Psoas muscle (tissue), 8 donors: ENCODE measurements around the gene NOD2. TPM values are rescaled to one million over a fixed set of nuclear protein-coding genes. Genes with fewer than 3 reads are reported as not detected.

Experiments
- ATAC-seq, 4 donors: fragments of 200-7000 bp; cut with Tn5 transposase; one replicate each; pipeline ENCODE4 v1.9.1; 2020; ENCODE audit warnings: moderate library complexity in 3 of 4, mild to moderate bottlenecking in 2 of 4
- DNase-seq, 2 donors: peaks; one replicate each; pipeline ENCODE4 v3.0.0-alpha.2; 2020
- H3K27ac ChIP-seq: fragments of 200-600 bp; one replicate; pipeline ENCODE4 v1.8.0; 2022
- H3K27me3 ChIP-seq, 3 donors: fragments of 200-600 bp in 1 of 3; one replicate each; pipeline versions ENCODE4 v1.6.1 to v1.8.0; 2013 to 2022; ENCODE audit warnings: low read length in 2 of 3, mild to moderate bottlenecking in 2 of 3, moderate library complexity in 1 of 3; ENCODE audit not compliant: insufficient read depth in 3 of 3
- H3K36me3 ChIP-seq, 2 donors: fragments of 200-600 bp in 1 of 2; one replicate each; pipeline versions ENCODE4 v1.6.1 to v1.8.0; 2013 to 2022; ENCODE audit warnings: low read depth in 1 of 2, mild to moderate bottlenecking in 1 of 2, moderate library complexity in 1 of 2; ENCODE audit not compliant: insufficient read depth in 1 of 2
- H3K4me1 ChIP-seq: fragments of 200-600 bp; one replicate; pipeline ENCODE4 v1.8.0; 2022
- H3K4me3 ChIP-seq: fragments of 200-600 bp; one replicate; pipeline ENCODE4 v1.8.0; 2022; ENCODE audit warnings: mild to moderate bottlenecking
- H3K9me3 ChIP-seq: fragments of 200-600 bp; one replicate; pipeline ENCODE4 v1.8.0; 2022
- CTCF ChIP-seq: fragments of 200-600 bp; IDR thresholded peaks from one replicate; pipeline ENCODE4 v1.8.0; 2022; ENCODE audit warnings: antibody characterized with exemption
- WGBS, 3 donors: extraction: QIAGEN DNeasy Blood & Tissue Kit; methylation state at CpG; one replicate each; pipeline versions ENCODE4 v1.1.6 to v1.1.7; 2013; 5-methylcytosine and 5-hydroxymethylcytosine counted together
- intact Hi-C, 2 donors: fragments of 100-400 bp; cut with DNase I; formaldehyde crosslinking; loops; one replicate each; pipeline versions ENCODE4 v1.11.0 to v1.14.2; 2022
- polyA plus RNA-seq, 3 donors: library from polyadenylated mRNA; stranded (reverse); fragments of 200-250 nt; gene quantifications; one replicate each; pipeline ENCODE4 v1.2.3, GENCODE V29; 2013
- total RNA-seq, 4 donors: library from RNA; stranded (reverse); fragmentation: NEBNext Ultra II Directional in 2 of 4; extraction: Animal tissue kit (Norgen Biotek cat#: 25700) in 2 of 4; gene quantifications; one replicate each; pipeline versions ENCODE4 v1.2.1 to v1.2.4, GENCODE V29; 2021 to 2023
- donor health status: healthy with polysubstance abuse.
- donor health status: DM: no; HTN: no; CAD: no; lungs with moderate emphysema.
- donor health status: Bipolar disorder and iron deficiency.
- donor health status: healthy.
- donor health status: DM: yes; HTN: yes; CAD: no.
- donor health status: DM: no; HTN: no; CAD: no.
- donor health status: DM: no; HTN: no; CAD: no.
- donor health status: DM: yes; HTN: yes; CAD: no.

NOD2 gene
- total and polyA plus RNA-seq, 7 donors: 0.07 to 0.74 (median 0.25) TPM

DNA sequence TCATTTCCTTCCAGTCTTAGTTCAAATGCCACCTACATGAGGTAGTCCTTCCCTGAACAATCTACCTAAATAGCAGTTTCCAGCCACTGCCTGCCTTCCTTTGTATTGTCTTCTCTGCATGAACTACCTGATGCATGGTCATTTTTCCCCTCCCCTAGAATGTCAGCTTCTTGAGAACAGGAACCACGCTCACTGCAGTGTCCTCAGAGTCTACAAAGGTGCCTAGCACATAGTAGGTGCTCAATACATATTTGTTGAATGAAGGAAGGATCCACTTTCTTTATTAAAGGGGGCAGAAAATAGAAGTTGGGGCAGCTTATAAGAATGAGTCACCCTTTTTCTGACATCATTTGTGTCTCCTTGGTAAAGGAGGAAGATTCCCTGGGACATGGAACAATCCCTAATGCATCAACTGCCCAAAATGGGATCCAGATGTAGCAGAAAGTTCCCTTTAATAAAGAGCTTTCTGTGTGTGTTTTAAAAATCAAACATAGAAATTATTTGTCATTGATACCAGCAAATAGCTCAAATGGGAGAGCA is 44.1 kb downstream of the NOD2 start:
- TF ChIP-seq CTCF: no peak
- Histone ChIP-seq H3K4me3 (no peak overlapping the region), H3K27me3 (no peaks in the 10 kb centered on the region), H3K4me1 (no peaks in the 10 kb centered on the region), H3K36me3 (no peaks in the 10 kb centered on the region), H3K9me3 (no peaks in the 10 kb centered on the region), H3K27ac (no peak overlapping the region)
- ATAC-seq (no peak), DNase-seq (no peak)
- intact Hi-C loops: no loop called here
- 90 to 100% (median 93%) methylated on average over 1 of the region's 1 CpG for WGBS, 3 donors

- DNase-seq (no peak), ATAC-seq (no peak)
- 83 to 100% (median 93%) methylated on average over 1 of the region's 1 CpG for WGBS, 3 donors
- no peak overlapping the region for H3K4me3 ChIP-seq
- H3K4me1 ChIP-seq: peaks cover 10% of the 10 kb centered on the region
- intact Hi-C loops: no loop called here
- no peak overlapping the region for H3K27ac ChIP-seq
- no peaks in the 10 kb centered on the region for H3K27me3 ChIP-seq
- TF ChIP-seq CTCF: no peak
- no peaks in the 10 kb centered on the region for H3K9me3 ChIP-seq
- no peaks in the 10 kb centered on the region for H3K36me3 ChIP-seq
Measured at GRCh38 chr16:50739031-50739430, 45.6 kb downstream of the NOD2 start.

DNA sequence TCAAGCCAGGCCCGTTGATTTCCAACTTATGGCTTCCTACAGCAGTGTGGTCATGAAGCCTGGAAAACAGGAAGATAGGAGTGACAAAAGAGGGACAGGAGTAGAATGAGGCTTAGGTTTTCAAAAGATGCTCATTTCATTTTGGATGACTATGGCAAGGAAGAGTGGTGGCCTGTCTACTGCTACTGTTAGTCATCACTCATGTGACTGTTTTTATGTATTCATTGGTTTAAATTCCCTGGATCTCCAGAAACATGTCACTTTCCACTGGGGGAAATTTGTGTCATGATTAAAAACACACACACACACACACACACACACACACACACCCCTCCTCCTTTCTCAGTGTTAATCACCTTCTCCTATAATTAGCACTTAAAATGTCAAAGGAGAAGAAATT is 47.3 kb downstream of the NOD2 start:
- intact Hi-C loops: loop anchor here (5.0 to 10.0 kb wide), 3 partner anchors 67 to 376 kb away; partner anchors contain the start of gene BRD7 (in 2 of the 2)
- Histone ChIP-seq H3K9me3 (no peaks in the 10 kb centered on the region), H3K27me3 (no peaks in the 10 kb centered on the region), H3K4me3 (peak overlapping the region; percentile 64), H3K36me3 (peaks cover 0 to 14% of the 10 kb centered on the region in 2 donors), H3K4me1 (peaks cover 15% of the 10 kb centered on the region), H3K27ac (peak overlapping the region; percentile 84)
- DNase-seq (no peak), ATAC-seq (no peak)
- whole genome bisulfite sequencing, 3 donors: 67 to 77% (median 73%) methylated on average over 1 of the region's 1 CpG
- TF ChIP-seq CTCF: no peak

GRCh38 chr16:50741225-50741780 is 47.9 kb downstream of the NOD2 start:
- no peaks in the 10 kb centered on the region for H3K27me3 ChIP-seq
- intact Hi-C loops: loop anchor here (5.0 to 10.0 kb wide), 3 partner anchors 66 to 377 kb away; partner anchors contain the start of gene BRD7 (in 2 of the 2)
- TF ChIP-seq CTCF: no peak
- peak overlapping the region; percentile 84 for H3K27ac ChIP-seq
- 5 to 8% (median 6%) methylated on average over 21 of the region's 21 CpGs for WGBS, 3 donors
- DNase-seq: peak in 1 of 2 donors; percentile 61
- peak overlapping the region; percentile 64 for H3K4me3 ChIP-seq
- H3K4me1 ChIP-seq: peaks cover 19% of the 10 kb centered on the region
- no peaks in the 10 kb centered on the region for H3K9me3 ChIP-seq
- peaks cover 0 to 18% of the 10 kb centered on the region in 2 donors for H3K36me3 ChIP-seq
- peak in 2 of 4 donors; percentile 1 to 2 for ATAC-seq
